Measurements from ENCODE around the gene FLNB.
"Not testable (repeated sequence)": the region's sequence is repeated elsewhere in the genome, so short reads cannot be mapped to it uniquely, and the experiment has no call there.

FLNB gene

GRCh38 chr3:57981483-57982087 lies 26.6 kb upstream of the FLNB start:
- no peak for DNase-seq

- DNase-seq: no peak
These were observed 25.5 kb upstream of the FLNB start for GRCh38 chr3:57982561-57983243.

GRCh38 chr3:57983734-57984518 lies 24.3 kb upstream of the FLNB start:
- DNase-seq: peak; percentile 29

DNA sequence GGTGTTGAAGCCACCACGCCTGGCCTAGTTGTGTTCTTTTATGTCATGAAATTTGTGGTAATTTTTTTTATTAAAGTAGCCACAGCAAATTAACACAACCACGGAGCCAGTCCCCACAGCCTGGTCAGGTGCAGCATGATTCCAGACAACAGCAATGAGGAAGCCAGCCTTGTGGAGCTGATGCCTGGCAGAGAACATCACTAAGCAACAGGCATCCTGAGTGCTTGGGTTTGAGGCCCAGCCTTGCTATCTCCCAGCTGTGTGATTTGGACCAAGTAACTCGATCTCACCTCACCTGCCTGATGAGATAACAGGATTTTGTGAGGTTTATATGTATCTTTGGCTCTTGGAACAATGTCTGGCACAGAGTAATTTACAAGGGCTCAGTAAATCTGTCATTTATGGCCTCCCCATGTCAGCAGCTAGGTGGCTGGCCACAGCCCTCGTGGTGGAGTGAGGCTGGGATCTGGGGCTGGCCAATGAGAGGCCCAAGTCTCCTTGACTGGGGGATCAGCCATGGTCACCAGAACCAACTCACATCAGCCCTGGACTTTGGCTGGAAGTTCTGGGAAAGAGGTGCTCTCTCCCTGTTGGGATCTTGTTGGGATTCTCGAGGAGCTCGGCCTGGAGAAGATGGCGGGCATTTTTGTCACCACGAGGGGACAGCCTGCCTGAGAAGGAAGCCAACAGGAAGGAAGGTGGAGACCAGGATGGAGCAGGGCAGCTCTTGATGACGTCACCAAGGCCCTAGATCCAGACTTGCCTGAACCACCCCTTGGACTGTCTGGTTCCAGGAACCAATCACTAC lies 22.8 kb upstream of the FLNB start:
- DNase-seq: no peak

- DNase-seq: no peak
These were observed 22.3 kb upstream of the FLNB start for GRCh38 chr3:57985984-57986246.

- DNase-seq: no peak
These were observed 22.0 kb upstream of the FLNB start for GRCh38 chr3:57986261-57986660.

DNA sequence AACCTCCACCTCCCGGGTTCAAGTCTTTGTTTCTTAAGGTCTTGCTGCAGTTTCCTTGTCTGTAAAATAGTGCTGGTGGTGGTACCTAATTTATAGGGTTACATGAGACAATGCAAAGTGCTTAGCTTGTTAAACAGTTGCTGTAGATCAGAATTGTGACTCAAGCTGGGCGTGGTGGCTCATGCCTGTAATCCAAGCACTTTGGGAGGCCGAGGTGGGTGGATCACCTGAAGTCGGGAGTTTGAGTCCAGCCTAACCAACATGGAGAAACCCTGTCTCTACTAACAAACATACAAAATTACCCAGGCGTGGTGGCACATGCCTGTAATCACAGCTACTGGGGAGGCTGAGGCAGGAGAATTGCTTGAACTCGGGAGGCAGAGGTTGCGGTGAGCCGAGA lies 19.0 kb upstream of the FLNB start:
- DNase-seq: not testable (repeated sequence)

GRCh38 chr3:57989646-57990045 lies 18.6 kb upstream of the FLNB start:
- no peak for DNase-seq

DNA sequence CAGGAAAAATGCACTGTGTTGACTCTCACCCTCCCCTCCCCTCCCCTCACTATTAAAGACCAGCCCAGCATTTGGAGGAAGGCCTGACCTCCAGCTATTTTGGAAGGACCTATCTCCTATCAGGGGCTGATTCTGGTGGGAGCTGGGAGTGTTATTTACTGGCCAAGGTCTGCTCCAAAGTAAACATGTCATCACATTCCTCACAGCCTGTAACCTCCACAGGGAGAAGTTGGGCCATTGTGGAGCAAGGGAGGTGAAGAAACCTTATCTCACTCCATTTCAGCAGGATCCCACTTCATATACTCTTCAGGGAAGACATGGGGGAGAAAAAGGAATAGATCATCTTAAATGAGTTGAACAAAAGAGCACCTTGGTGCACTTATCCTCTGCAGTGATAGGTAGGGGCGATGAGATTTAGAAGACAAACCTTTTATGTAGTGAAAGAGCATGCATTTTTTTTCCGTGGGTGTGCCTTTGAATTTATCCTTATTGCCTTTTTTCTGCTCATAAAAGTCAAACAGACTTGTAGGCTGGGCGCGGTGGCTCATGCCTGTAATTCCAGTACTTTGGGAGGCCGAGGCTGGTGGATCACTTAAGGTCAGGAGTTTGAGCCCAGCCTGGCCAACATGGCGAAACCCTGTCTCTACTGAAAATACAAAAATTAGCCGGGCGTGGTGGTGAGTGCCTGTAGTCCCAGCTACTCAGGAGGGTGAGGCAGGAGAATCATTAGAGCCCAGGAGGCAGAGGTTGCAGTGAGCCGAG lies 15.6 kb upstream of the FLNB start:
- DNase-seq: no peak

- DNase-seq: no peak
These were observed 9.6 kb upstream of the FLNB start for GRCh38 chr3:57998366-57999283.

- DNase-seq: no peak
These were observed 8.7 kb upstream of the FLNB start for GRCh38 chr3:57999417-58000115.

DNA sequence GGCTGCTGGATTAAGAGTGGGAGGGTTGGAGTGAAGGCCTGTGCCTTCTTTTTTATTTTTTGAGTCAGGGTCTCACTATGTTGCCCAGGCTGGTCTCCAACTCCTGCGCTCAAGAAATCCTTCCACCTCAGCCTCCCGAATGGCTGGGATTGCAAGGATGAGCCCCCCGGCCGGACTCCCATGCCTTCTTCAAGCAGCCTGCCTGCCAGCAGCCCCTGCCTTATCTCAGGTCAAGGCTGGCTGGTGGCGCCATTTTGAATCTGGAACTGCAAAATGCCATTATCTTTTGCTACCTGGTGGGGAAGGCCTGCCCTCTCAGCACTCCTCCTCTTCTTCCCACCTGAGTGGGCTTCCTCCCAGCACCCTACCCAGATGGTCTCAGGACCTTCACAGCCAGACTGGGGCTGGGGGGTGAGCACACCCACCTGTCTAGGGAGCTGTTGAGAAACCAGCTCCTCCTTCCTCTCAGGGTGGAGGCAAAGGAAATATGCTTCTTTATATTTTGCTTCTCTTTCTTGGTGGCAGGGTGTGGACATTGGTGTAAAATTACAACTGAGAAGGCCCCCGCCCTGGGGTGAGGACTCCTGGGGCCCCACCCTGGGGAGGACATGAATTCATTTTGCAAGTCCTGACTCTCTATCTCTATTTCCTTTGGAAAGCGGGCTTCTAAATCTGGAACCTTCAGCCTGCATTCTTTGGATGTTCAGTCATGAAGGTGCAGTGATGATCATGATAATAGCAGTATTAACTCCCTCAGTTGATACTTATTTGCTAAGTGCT lies 7.7 kb upstream of the FLNB start:
- no peak for DNase-seq

DNA sequence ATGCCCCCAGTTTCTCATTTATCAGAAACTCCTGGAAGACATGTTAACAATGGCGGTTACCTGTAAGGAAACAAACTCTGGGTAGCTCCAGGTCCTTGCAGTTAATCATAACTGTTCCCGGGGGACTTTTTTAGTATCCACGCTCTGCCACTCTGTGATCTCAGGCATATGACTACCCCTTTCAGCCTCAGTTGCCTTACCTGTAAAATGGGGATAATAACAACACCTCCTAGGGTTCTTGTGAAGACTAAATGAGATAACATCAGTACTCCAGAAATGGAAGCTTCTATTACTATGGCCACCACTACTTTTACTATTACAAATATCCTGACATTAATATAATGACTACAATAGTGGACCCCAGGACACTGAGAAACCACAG lies 7.1 kb upstream of the FLNB start:
- DNase-seq: no peak

GRCh38 chr3:58001979-58002378 lies 6.2 kb upstream of the FLNB start:
- DNase-seq: no peak

GRCh38 chr3:58003093-58003492 lies 5.1 kb upstream of the FLNB start:
- DNase-seq: no peak

DNA sequence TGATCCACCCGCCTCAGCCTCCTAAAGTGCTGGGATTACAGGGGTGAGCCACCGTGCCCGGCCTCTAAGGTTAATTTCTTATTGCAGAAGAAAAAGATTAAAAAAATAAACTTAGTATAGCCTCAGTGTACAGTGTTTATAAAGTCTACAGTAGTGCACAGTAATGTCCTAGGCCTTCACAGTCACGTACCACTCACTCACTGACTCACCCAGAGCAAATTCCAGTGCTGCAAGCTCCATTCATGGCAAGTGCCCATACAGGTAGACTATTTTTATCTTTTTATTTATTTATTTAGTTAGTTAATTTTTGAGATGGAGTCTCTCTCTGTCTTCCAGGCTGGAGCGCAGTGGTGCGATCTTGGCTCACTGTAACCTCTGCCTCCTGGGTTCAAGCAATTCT lies 3.2 kb upstream of the FLNB start:
- DNase-seq: no peak

- no peak for DNase-seq
These were observed 2.6 kb upstream of the FLNB start for GRCh38 chr3:58005669-58006068.

GRCh38 chr3:58006661-58007060 lies 1.6 kb upstream of the FLNB start:
- no peak for DNase-seq

DNA sequence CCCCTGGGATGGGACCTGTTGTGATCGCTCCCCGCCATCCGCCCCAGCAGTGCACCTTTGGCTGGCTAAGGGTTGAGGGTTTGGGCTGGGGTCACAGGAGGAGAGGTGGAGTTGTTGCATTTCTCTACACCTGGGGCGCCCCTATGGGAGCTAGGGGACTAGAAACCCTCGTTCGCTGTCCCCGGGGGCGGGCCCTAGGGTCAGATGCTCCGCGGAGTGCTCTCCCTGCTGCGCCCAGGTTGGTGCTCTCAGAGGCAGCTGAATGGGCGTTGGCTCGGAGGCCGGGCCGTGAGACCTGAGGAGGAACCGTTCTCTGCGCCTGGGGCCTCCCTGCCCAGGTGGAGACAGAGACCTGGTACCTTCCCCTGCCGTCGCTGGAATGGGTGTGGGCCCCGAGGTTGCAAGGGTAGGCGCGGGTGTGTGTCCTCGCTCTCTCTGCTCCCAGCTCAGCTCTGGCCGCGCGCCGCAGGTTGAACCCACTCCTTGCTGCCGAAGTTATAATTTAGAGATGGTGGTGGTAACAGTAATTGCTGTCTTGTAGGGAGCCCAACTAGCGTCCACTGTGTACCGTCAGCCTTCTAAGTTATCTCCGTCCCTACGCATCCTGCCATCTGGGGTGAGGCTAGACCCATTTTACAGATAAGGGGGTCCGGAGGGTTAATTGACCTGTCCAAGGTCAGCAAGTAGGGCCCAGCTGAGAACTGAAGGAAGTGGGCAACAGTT lies 965 bp downstream of the FLNB start:
- DNase-seq: peak; percentile 50
